Testis (tissue), 2 donors: Measurements from ENCODE around the gene RAP1GDS1.

ENCODE experiments used
- POLR2A ChIP-seq: fragments of 450-650 bp; IDR thresholded peaks from one replicate; pipeline ENCODE4 v1.6.1; 2017; ENCODE audit warnings: antibody characterized with exemption, mild to moderate bottlenecking, moderate library complexity
- TF ChIP-seq, protein P1 (sequence below), 3 experiments: fragments of 450-650 bp in 2 of 3; fragments of 200-600 bp in 1 of 3; sonication (generic) in 1 of 3; IDR thresholded peaks; one replicate each; pipeline ENCODE4 v1.5.1; 2016 to 2019; ENCODE audit warnings: antibody characterized with exemption in 3 of 3, mild to moderate bottlenecking in 2 of 3, moderate library complexity in 1 of 3

DNA sequence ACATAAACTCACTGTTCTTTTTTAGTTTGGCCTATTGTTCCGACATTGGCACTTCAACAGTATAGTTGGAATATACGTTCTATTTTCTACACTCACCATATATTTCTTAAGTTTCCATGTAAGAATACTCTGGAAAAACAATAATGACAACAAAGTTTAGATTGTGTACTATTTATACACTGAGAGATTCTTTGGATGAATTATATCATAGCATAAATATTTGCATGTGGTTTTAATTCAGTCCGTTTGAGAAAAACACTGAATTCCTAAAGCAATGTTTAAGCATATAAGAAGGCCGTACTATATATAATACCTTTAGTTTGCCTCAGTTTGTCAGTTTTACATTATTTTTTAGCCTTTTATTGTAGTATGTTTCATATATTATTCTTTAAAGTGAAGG is 82.4 kb downstream of the RAP1GDS1 start:
- TF ChIP-seq, protein P1, sequence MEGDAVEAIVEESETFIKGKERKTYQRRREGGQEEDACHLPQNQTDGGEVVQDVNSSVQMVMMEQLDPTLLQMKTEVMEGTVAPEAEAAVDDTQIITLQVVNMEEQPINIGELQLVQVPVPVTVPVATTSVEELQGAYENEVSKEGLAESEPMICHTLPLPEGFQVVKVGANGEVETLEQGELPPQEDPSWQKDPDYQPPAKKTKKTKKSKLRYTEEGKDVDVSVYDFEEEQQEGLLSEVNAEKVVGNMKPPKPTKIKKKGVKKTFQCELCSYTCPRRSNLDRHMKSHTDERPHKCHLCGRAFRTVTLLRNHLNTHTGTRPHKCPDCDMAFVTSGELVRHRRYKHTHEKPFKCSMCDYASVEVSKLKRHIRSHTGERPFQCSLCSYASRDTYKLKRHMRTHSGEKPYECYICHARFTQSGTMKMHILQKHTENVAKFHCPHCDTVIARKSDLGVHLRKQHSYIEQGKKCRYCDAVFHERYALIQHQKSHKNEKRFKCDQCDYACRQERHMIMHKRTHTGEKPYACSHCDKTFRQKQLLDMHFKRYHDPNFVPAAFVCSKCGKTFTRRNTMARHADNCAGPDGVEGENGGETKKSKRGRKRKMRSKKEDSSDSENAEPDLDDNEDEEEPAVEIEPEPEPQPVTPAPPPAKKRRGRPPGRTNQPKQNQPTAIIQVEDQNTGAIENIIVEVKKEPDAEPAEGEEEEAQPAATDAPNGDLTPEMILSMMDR (IDR thresholded peaks at IDR 0.05), result no peak
- no peak for TF ChIP-seq POLR2A
